Mucosa of stomach (tissue), 1 donor: ENCODE measurements around the gene PTPRM.
"Not testable (repeated sequence)": the region's sequence is repeated elsewhere in the genome, so short reads cannot be mapped to it uniquely, and the experiment has no call there.

Experiments used
- H3K27me3 ChIP-seq: one replicate; pipeline ENCODE4 v1.7.0; 2013; ENCODE audit warnings: mild to moderate bottlenecking, low read length; ENCODE audit not compliant: control insufficient read depth, insufficient read depth
- H3K36me3 ChIP-seq: one replicate; pipeline ENCODE4 v1.7.0; 2013; ENCODE audit warnings: low read length; ENCODE audit not compliant: control insufficient read depth, insufficient read depth
- H3K4me1 ChIP-seq: one replicate; pipeline ENCODE4 v1.7.0; 2013; ENCODE audit warnings: mild to moderate bottlenecking, low read length; ENCODE audit not compliant: control insufficient read depth, insufficient read depth
- H3K4me3 ChIP-seq: one replicate; pipeline ENCODE4 v1.7.0; 2013; ENCODE audit warnings: low read length
- H3K9ac ChIP-seq: one replicate; pipeline ENCODE4 v1.7.0; 2013; ENCODE audit warnings: mild to moderate bottlenecking, low read length, moderate library complexity
- H3K9me3 ChIP-seq: one replicate; pipeline ENCODE4 v1.7.0; 2013; ENCODE audit warnings: mild to moderate bottlenecking, low read length, moderate library complexity; ENCODE audit not compliant: control insufficient read depth
- donor health status: Pancreatic carcinoma.

Gene PTPRM

DNA sequence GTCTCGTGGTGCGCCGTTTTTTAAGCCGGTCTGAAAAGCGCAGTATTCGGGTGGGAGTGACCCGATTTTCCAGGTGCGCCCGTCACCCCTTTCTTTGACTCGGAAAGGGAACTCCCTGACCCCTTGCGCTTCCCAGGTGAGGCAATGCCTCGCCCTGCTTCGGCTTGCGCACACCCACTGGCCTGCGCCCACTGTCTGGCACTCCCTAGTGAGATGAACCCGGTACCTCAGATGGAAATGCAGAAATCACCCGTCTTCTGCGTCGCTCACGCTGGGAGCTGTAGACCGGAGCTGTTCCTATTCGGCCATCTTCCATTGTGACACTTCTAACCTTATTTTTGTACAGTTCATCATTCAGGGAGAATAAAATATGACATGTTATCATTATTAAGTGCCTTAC lies 496.0 kb downstream of the PTPRM start:
- not testable (repeated sequence) for H3K9ac ChIP-seq, H3K9me3 ChIP-seq, H3K4me1 ChIP-seq, H3K27me3 ChIP-seq, H3K4me3 ChIP-seq, H3K36me3 ChIP-seq

DNA sequence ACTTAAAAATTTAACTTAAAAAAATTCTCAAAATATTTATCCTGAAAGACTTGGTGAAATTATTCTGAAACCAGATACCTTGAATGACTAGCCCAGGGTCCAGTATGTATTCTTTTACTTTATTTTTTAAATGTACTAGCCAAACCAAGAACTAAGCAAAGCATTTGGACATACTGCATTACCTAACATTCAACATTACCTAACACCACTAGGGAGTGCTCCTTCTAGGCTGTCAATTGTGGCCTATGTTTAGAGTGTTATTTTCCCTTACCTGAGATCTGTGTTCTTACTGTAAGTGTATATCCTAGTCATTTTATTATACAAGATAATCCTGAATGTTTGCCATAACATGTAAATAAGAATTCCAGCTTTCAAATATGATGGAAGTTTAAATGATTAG lies 496.6 kb downstream of the PTPRM start:
- no peaks in the 10 kb centered on the region for H3K36me3 ChIP-seq
- H3K9ac ChIP-seq = no peak overlapping the region
- H3K4me3 ChIP-seq = no peak overlapping the region
- H3K4me1 ChIP-seq = no peaks in the 10 kb centered on the region
- H3K27me3 ChIP-seq = no peaks in the 10 kb centered on the region
- H3K9me3 ChIP-seq = no peaks in the 10 kb centered on the region

DNA sequence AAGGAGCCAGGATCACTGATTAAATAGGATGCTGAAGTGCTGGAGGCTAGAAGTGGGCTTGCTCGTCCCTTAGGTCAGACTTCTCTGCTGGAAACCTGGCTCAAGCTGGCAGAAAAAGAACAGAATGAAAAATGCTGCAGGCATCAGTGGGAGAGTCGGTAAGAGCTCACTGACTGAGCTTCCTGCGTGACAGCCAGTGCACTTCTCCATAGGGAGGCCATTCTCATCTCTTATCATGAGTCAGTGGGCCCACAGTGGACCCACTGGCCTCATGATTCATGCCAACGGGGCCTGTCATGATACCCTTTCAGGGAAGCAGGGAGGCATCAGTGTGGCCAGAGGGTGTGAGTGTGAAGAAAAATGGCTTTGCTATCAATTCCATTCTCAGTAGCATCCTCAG lies 498.2 kb downstream of the PTPRM start:
- Histone ChIP-seq H3K36me3 (no peaks in the 10 kb centered on the region), H3K9ac (no peak overlapping the region), H3K4me1 (no peaks in the 10 kb centered on the region)

DNA sequence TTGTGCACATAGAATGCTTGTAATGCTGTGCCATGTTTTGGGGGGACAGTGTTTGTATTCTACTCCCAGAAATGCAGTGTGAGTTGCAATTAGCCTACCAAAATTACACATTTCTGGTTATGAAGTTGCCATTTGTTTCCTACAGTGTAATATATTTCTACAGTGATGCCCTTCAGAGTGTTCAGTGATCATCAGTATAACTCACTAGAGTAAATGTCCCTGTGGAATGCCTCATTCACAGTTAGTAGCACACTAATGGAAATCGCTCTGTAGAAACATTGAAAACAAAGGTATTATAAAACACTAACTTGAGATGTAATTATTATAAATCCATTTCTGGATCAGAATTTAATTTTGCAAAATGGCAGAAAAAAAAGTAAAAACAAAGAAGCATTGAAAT lies 498.7 kb downstream of the PTPRM start:
- Histone ChIP-seq H3K9ac (no peak overlapping the region), H3K36me3 (no peaks in the 10 kb centered on the region), H3K4me1 (no peaks in the 10 kb centered on the region), H3K9me3 (no peaks in the 10 kb centered on the region), H3K27me3 (no peaks in the 10 kb centered on the region), H3K4me3 (no peak overlapping the region)

More for the DNA sequence above, 498.2 kb downstream of the PTPRM start:
- no peak overlapping the region for H3K4me3 ChIP-seq
- no peaks in the 10 kb centered on the region for H3K27me3 ChIP-seq
- H3K9me3 ChIP-seq = no peaks in the 10 kb centered on the region

DNA sequence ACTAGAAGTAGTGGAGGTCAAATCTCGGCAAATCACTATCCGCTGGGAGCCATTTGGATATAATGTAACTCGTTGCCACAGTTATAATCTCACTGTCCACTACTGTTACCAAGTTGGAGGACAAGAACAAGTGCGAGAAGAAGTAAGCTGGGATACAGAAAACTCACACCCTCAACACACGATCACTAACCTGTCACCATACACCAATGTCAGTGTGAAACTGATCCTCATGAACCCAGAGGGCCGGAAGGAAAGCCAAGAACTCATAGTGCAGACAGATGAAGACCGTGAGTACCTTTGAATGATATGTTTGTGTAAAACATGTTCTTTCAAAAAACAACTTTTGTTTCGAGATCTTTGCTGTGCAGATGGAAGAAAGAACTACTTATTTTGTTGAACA lies 502.6 kb downstream of the PTPRM start:
- no peaks in the 10 kb centered on the region for H3K9me3 ChIP-seq
- H3K9ac ChIP-seq = no peak overlapping the region
- no peaks in the 10 kb centered on the region for H3K27me3 ChIP-seq
- H3K4me3 ChIP-seq = no peak overlapping the region
- no peaks in the 10 kb centered on the region for H3K36me3 ChIP-seq
- H3K4me1 ChIP-seq = no peaks in the 10 kb centered on the region

DNA sequence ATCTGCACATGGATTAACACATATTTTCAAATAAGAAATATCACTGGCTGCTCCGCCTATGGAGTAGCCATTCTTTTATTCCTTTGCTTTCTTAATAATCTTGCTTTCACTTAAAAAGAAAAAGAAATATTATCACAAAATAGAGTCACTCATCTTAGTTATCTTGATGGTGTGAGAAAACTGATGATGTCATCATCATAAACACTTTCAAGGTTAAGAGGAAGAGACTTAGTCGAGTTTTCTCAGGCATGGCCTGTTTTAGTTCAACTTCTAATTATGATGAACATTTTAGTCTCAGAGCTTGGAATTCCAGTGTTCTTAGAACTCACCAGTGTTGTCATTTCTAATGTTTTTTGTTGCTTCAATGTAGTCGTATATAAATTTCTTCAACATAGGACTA lies 506.1 kb downstream of the PTPRM start:
- no peaks in the 10 kb centered on the region for H3K36me3 ChIP-seq
- no peaks in the 10 kb centered on the region for H3K9me3 ChIP-seq
- no peak overlapping the region for H3K9ac ChIP-seq
- no peaks in the 10 kb centered on the region for H3K4me1 ChIP-seq
- H3K27me3 ChIP-seq = no peaks in the 10 kb centered on the region
- no peak overlapping the region for H3K4me3 ChIP-seq

DNA sequence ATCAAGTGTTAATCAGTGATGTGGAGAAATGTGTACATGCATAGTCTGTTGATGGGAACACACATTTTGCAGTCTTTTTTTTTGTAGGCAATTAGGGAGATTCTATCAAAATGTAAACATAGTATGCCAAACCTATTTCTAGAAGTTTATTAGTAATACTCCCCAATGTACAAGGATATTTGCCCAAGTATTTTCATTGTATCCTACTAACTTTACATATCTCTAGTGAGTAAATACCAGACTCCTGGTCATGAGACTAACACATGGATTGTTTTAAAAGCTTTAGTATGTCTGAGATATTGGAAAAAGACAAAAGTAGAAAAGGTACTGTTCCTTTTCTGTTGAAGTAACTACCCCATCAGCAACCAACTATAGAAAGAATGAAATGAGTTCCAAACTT lies 513.0 kb downstream of the PTPRM start:
- no peaks in the 10 kb centered on the region for H3K36me3 ChIP-seq
- H3K4me1 ChIP-seq = no peaks in the 10 kb centered on the region
- no peaks in the 10 kb centered on the region for H3K9me3 ChIP-seq
- H3K4me3 ChIP-seq = no peak overlapping the region
- no peak overlapping the region for H3K9ac ChIP-seq
- H3K27me3 ChIP-seq = no peaks in the 10 kb centered on the region

DNA sequence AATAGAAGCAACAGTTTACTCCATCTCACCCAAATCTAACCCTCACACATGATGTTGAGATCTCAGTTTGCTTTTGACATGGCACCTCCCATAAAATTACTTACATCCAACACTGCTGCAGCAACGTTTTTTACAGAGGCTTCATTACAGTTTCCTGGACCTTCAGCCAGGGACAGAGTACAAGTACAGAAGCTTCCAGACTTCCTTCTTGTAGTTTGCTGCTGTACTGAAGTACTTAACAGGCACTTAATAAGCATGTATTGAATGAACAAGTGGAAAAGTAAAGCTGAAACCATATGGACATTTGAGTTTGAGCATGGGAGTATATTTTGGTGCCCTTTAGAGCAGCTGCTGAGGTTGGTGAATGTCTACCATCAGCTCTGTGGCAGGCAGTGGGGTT lies 514.2 kb downstream of the PTPRM start:
- H3K9me3 ChIP-seq = no peaks in the 10 kb centered on the region
- no peaks in the 10 kb centered on the region for H3K36me3 ChIP-seq
- H3K4me1 ChIP-seq = no peaks in the 10 kb centered on the region
- no peaks in the 10 kb centered on the region for H3K27me3 ChIP-seq
- no peak overlapping the region for H3K4me3 ChIP-seq
- H3K9ac ChIP-seq = no peak overlapping the region

DNA sequence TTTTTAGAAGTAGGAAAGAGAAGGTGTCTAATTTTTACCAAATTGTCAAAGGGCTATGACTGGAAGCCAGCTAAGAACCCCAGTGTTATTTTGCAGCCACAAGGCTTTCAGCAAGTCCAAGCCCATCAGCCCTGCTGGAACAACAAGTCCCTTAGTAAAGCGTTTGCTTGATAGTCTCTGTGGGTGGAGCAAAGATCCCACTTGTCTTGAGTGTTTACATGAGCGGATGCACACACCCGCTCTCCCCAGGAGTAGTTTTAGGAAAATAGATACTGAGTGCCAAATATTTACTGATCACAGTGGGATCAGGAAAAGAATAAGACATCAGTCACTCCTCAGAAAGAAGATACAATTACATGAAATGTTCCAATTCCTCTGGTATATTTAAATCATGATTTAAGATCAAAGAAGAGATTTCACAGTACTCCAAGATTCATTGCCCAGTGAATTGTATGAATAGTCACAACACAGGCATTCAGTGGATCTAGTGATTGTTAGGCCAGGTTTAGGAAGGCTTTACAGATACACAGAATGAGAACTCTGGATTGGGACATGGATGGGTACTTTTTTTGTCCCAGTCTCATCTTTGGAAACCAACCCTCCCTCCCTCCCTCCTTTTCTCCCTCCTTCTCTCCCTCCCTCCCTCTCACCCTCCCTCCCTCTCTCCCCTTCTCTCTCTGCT lies 514.9 kb downstream of the PTPRM start:
- H3K36me3 ChIP-seq = no peaks in the 10 kb centered on the region
- H3K27me3 ChIP-seq = no peaks in the 10 kb centered on the region
- H3K9me3 ChIP-seq = no peaks in the 10 kb centered on the region

DNA sequence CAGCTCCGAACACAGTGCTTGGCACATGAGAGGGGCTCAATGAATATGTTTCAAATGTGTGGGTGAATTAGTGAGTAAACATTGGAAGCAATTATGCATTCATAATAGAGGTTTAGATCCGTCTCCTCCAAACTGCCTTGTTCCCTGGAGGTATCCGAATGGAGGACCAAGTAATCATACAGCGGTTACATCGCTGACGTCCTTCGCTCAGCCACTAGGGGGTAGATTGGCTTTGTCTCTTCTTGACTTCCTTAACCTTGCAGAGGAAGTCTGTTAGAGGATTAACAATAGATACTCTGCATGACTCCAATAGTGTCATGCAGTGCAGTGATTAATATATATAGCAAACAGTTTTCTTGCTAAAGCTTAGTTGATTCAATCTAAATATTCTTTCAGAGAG lies 517.0 kb downstream of the PTPRM start:
- H3K9me3 ChIP-seq = no peaks in the 10 kb centered on the region
- no peaks in the 10 kb centered on the region for H3K4me1 ChIP-seq
- no peaks in the 10 kb centered on the region for H3K36me3 ChIP-seq
- H3K27me3 ChIP-seq = no peaks in the 10 kb centered on the region
- no peak overlapping the region for H3K4me3 ChIP-seq
- no peak overlapping the region for H3K9ac ChIP-seq

More for the DNA sequence above, 514.9 kb downstream of the PTPRM start:
- Histone ChIP-seq H3K4me3 (no peak overlapping the region), H3K4me1 (no peaks in the 10 kb centered on the region), H3K9ac (no peak overlapping the region)

DNA sequence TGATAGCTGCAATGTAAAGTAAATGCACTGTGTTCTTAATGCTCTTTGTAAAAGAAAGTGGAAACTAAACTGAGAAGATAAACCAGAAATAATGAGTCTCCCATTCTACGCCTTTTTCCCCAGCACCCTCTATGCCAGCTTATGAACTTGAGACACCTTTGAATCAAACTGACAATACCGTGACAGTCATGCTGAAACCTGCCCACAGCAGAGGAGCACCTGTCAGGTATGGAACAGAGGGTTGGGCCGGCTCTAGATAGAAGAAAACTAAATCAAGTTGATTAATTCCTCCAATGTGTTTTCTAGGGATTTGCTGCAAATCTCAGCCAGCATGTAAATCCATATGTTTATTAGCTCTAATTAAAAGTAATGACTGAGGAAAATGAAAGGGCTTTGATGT lies 521.5 kb downstream of the PTPRM start:
- H3K9ac ChIP-seq = no peak overlapping the region
- no peaks in the 10 kb centered on the region for H3K36me3 ChIP-seq
- H3K4me3 ChIP-seq = no peak overlapping the region
- no peaks in the 10 kb centered on the region for H3K4me1 ChIP-seq
- no peaks in the 10 kb centered on the region for H3K27me3 ChIP-seq
- H3K9me3 ChIP-seq = no peaks in the 10 kb centered on the region

DNA sequence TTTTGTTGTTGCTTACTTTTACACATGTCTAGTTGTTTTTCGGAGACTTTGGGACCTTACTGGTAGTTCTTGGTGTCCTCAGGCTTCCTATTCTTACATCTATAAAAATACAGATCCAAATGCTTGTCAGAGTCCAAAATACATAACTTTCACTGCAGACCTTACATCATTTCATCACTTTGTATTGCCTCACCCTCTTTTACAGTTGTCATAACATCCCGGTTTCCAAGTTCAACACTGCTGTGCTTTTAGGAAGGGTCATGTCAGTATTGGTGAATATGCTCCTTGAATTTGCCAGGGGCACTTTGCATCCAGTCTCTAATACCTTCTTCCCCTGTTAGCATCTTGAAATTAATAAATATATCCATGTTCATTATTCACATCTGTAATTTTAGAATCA lies 523.9 kb downstream of the PTPRM start:
- H3K4me1 ChIP-seq = no peaks in the 10 kb centered on the region
- H3K36me3 ChIP-seq = no peaks in the 10 kb centered on the region
- H3K4me3 ChIP-seq = no peak overlapping the region
- no peak overlapping the region for H3K9ac ChIP-seq
- no peaks in the 10 kb centered on the region for H3K9me3 ChIP-seq
- no peaks in the 10 kb centered on the region for H3K27me3 ChIP-seq

DNA sequence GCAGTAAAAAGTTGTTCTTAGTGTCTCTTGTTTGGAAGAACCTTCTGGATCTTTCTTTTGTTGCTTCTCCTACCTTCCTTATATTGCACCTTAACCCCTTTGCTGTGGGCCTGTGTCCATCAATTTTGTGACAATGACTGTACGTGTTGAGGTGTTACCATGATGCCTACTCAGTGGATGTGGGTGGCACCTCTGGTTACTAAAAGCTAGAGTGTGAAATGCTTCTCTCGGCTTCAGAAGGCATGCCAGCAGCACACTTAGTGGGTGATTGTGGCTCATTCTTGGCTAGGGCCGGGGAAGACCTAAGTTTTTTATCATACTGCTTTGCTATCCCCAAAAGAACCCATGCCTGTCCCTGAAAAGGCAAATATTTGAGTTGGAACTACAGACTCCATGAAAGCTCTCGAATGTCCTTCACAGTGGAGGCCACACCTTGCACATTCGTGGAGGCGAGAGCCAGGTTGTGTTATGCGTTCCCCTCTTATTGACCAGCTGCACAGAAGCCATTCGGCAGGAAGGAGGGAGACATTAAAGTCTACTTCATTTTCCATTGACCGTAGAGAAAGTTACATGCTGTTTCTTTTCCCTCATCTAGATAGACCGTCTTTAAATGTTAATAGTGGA lies 528.9 kb downstream of the PTPRM start:
- Histone ChIP-seq H3K9me3 (no peaks in the 10 kb centered on the region), H3K27me3 (no peaks in the 10 kb centered on the region), H3K4me3 (no peak overlapping the region), H3K36me3 (no peaks in the 10 kb centered on the region), H3K9ac (no peak overlapping the region), H3K4me1 (no peaks in the 10 kb centered on the region)
